Astrocyte (in vitro differentiated cells and primary cell): ENCODE measurements around the gene FGFR3. TPM values are rescaled to one million over a fixed set of nuclear protein-coding genes. Genes with fewer than 3 reads are reported as not detected.

ENCODE experiments used
- DNase-seq: peaks from one replicate; pipeline ENCODE4 v3.0.0-alpha.2; 2010; ENCODE audit warnings: low read depth
- FAIRE-seq: peaks from 2 replicates; lab custom pipeline; 2011; peaks lifted over from hg19 to GRCh38; lab: Jason Lieb, UNC
- H2AFZ ChIP-seq: 2 replicates; pipeline ENCODE4 v1.6.0; 2012; ENCODE audit warnings: low read depth, low read length, inconsistent platforms
- H3K27ac ChIP-seq: 2 replicates; pipeline ENCODE4 v1.5.1; 2011; ENCODE audit warnings: low read depth, low read length, inconsistent platforms
- H3K27me3 ChIP-seq: 2 replicates; pipeline ENCODE4 v1.6.0; 2011; ENCODE audit warnings: low read length, inconsistent platforms; ENCODE audit not compliant: insufficient read depth
- H3K36me3 ChIP-seq: 2 replicates; pipeline ENCODE4 v1.5.1; 2011; ENCODE audit warnings: low read length, inconsistent platforms; ENCODE audit not compliant: insufficient read depth
- H3K4me1 ChIP-seq: 2 replicates; pipeline ENCODE4 v1.5.1; 2011; ENCODE audit warnings: low read length, inconsistent platforms; ENCODE audit not compliant: insufficient read depth
- H3K4me2 ChIP-seq: 2 replicates; pipeline ENCODE4 v1.6.0; 2012; ENCODE audit warnings: low read length, inconsistent platforms
- H3K4me3 ChIP-seq: 2 replicates; pipeline ENCODE4 v1.5.1; 2011; ENCODE audit warnings: low read depth, mild to moderate bottlenecking, low read length, inconsistent platforms; ENCODE audit not compliant: insufficient read depth
- H3K79me2 ChIP-seq: 2 replicates; pipeline ENCODE4 v1.6.0; 2012; ENCODE audit warnings: mild to moderate bottlenecking, low read length, inconsistent platforms; ENCODE audit not compliant: insufficient read depth
- H3K9ac ChIP-seq: 2 replicates; pipeline ENCODE4 v1.6.0; 2012; ENCODE audit warnings: mild to moderate bottlenecking, low read length, inconsistent platforms
- H3K9me3 ChIP-seq: 2 replicates; pipeline ENCODE4 v1.5.1; 2012; ENCODE audit warnings: low read depth, mild to moderate bottlenecking, low read length, inconsistent platforms; ENCODE audit not compliant: insufficient read depth
- H4K20me1 ChIP-seq: 2 replicates; pipeline ENCODE4 v1.6.0; 2012; ENCODE audit warnings: low read length, inconsistent platforms; ENCODE audit not compliant: insufficient read depth
- H3K27ac Mint-ChIP-seq: one replicate; pipeline ENCODE4 v1.8.0; 2021; ENCODE audit warnings: mild to moderate bottlenecking, mixed read lengths; ENCODE audit not compliant: unreplicated experiment
- H3K27me3 Mint-ChIP-seq: one replicate; pipeline ENCODE4 v1.8.0; 2021; ENCODE audit warnings: low read depth, mixed read lengths; ENCODE audit not compliant: unreplicated experiment
- H3K36me3 Mint-ChIP-seq: one replicate; pipeline ENCODE4 v1.8.0; 2021; ENCODE audit warnings: low read depth, mixed read lengths; ENCODE audit not compliant: unreplicated experiment
- H3K4me1 Mint-ChIP-seq: one replicate; pipeline ENCODE4 v1.8.0; 2021; ENCODE audit warnings: low read depth, mixed read lengths; ENCODE audit not compliant: unreplicated experiment
- H3K4me3 Mint-ChIP-seq: one replicate; pipeline ENCODE4 v1.8.0; 2021; ENCODE audit warnings: mild to moderate bottlenecking, moderate library complexity, mixed read lengths; ENCODE audit not compliant: unreplicated experiment
- H3K9me3 Mint-ChIP-seq: one replicate; pipeline ENCODE4 v1.8.0; 2021; ENCODE audit warnings: mild to moderate bottlenecking, mixed read lengths; ENCODE audit not compliant: unreplicated experiment
- CTCF ChIP-seq: IDR thresholded peaks from 2 replicates; pipeline ENCODE4 v1.5.1; 2011; ENCODE audit warnings: low read depth, mild to moderate bottlenecking, inconsistent platforms, low read length, moderate library complexity; ENCODE audit not compliant: insufficient read depth
- EZH2 ChIP-seq: IDR thresholded peaks from 2 replicates; pipeline ENCODE4 v1.6.1; 2012; ENCODE audit warnings: mild to moderate bottlenecking, low read length, inconsistent platforms; ENCODE audit not compliant: insufficient read depth
- total RNA-seq: library from RNA; stranded (reverse); gene quantifications from 2 replicates; pipeline ENCODE4 v1.2.1, GENCODE V29; 2021

The FGFR3 gene
- total RNA-seq, 1 donor from 2014 or later, result 3.9 TPM

- H2AFZ ChIP-seq, result no peak overlapping the region
- H3K27me3 ChIP-seq, result no peaks in the 10 kb centered on the region
- peaks cover 5% of the 10 kb centered on the region for H4K20me1 ChIP-seq
- no peaks in the 10 kb centered on the region for H3K36me3 ChIP-seq
- no peak overlapping the region for H3K27ac Mint-ChIP-seq
- no peaks in the 10 kb centered on the region for H3K4me1 Mint-ChIP-seq
- H3K9me3 ChIP-seq, result no peaks in the 10 kb centered on the region
- H3K9me3 Mint-ChIP-seq, result no peaks in the 10 kb centered on the region
- FAIRE-seq (no peak), DNase-seq (no peak)
- H3K36me3 Mint-ChIP-seq, result no peaks in the 10 kb centered on the region
- no peak overlapping the region for H3K4me3 ChIP-seq
- no peak overlapping the region for H3K4me3 Mint-ChIP-seq
- TF ChIP-seq EZH2 (no peak), CTCF (no peak)
- no peak overlapping the region for H3K9ac ChIP-seq
- H3K79me2 ChIP-seq, result no peaks in the 10 kb centered on the region
- H3K4me1 ChIP-seq, result no peaks in the 10 kb centered on the region
- no peak overlapping the region for H3K4me2 ChIP-seq
- no peaks in the 10 kb centered on the region for H3K27me3 Mint-ChIP-seq
- no peak overlapping the region for H3K27ac ChIP-seq
These were observed 43.3 kb upstream of the FGFR3 start for GRCh38 chr4:1749826-1750225.

DNA sequence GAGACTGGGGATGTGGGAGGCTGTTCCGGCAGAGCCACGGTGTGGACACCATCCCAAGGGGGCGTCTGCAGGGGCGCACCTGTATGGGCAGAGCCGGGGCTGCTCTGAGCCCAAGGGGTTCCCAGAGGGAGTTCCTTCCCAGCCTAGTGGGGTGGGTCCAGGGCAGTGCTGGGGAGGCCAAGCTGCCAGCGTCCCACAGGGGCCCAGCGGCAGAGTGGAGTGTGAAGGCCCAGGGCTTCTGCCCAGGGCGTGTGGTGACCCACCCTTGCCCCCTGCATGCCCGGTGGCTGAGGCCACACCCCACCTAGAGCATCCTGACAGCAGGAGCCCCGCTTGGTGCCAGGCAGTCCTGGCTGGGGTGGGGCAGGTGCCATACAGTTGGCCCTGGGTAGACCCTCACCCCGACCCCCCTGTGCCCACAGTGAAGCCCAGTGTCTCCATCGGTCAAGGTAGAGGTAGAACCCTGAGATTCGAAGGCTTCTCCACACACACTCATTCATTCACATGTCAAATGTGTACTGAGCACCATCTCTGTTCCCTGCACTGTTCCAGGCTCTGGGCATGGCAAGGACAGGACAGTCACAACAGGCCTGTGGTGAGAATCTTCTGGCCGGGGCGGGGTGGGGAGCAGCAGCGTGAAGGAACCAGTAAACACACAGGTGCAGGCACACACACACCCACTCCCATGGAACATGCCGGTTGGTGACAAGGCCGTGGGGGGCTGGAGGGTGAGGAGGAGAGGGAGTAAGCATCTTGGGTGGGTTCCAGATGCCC lies 42.5 kb upstream of the FGFR3 start:
- no peak overlapping the region for H3K4me2 ChIP-seq
- Mint-ChIP-seq H3K9me3 (no peaks in the 10 kb centered on the region), H3K4me3 (no peak overlapping the region), H3K27ac (no peak overlapping the region), H3K27me3 (no peaks in the 10 kb centered on the region), H3K36me3 (no peaks in the 10 kb centered on the region), H3K4me1 (no peaks in the 10 kb centered on the region)
- H3K9me3 ChIP-seq, result no peaks in the 10 kb centered on the region
- H3K4me3 ChIP-seq, result no peak overlapping the region
- DNase-seq, result no peak
- H3K79me2 ChIP-seq, result no peaks in the 10 kb centered on the region
- no peaks in the 10 kb centered on the region for H3K4me1 ChIP-seq
- peaks cover 4% of the 10 kb centered on the region for H4K20me1 ChIP-seq
- TF ChIP-seq CTCF, result no peak
- TF ChIP-seq EZH2, result no peak
- FAIRE-seq, result no peak
- H3K27ac ChIP-seq, result no peak overlapping the region
- no peaks in the 10 kb centered on the region for H3K36me3 ChIP-seq
- H3K27me3 ChIP-seq, result no peaks in the 10 kb centered on the region
- no peak overlapping the region for H2AFZ ChIP-seq
- H3K9ac ChIP-seq, result no peak overlapping the region
